Measurements from ENCODE around the gene DCUN1D2.
"Not testable (repeated sequence)": the region's sequence is repeated elsewhere in the genome, so short reads cannot be mapped to it uniquely, and the experiment has no call there.

Gene DCUN1D2

GRCh38 chr13:113465300-113465699 is 25.2 kb downstream of the DCUN1D2 start:
- DNase-seq (ENCODE audit: low spot score) = no peak

- DNase-seq (ENCODE audit: low spot score) = no peak
Observed at GRCh38 chr13:113464476-113464875, 26.0 kb downstream of the DCUN1D2 start.

GRCh38 chr13:113461022-113461751 is 29.3 kb downstream of the DCUN1D2 start:
- no peak for DNase-seq (ENCODE audit: low spot score)

- no peak for DNase-seq (ENCODE audit: low spot score)
Observed at GRCh38 chr13:113460599-113460998, 29.9 kb downstream of the DCUN1D2 start.

GRCh38 chr13:113460064-113460555 is 30.4 kb downstream of the DCUN1D2 start:
- DNase-seq (ENCODE audit: low spot score) = no peak

- DNase-seq (ENCODE audit: low spot score) = no peak
Observed at GRCh38 chr13:113458253-113459065, 32.1 kb downstream of the DCUN1D2 start.

GRCh38 chr13:113457510-113457909 is 33.0 kb downstream of the DCUN1D2 start:
- no peak for DNase-seq (ENCODE audit: low spot score)

GRCh38 chr13:113456116-113456702 is 34.3 kb downstream of the DCUN1D2 start:
- DNase-seq (ENCODE audit: low spot score) = no peak

GRCh38 chr13:113455384-113455783 is 35.1 kb downstream of the DCUN1D2 start:
- no peak for DNase-seq (ENCODE audit: low spot score)

GRCh38 chr13:113454936-113455335 is 35.6 kb downstream of the DCUN1D2 start:
- no peak for DNase-seq (ENCODE audit: low spot score)

GRCh38 chr13:113452942-113453901 is 37.3 kb downstream of the DCUN1D2 start, which contains the start of gene ADPRHL1:
Gene ADPRHL1, minus strand, starts transcription at chr13:113453488. Its CDS starts 51 bp downstream, at chr13:113453437.
- DNase-seq (ENCODE audit: low spot score) = no peak

- DNase-seq (ENCODE audit: low spot score) = no peak
Observed at GRCh38 chr13:113452466-113452865, 38.0 kb downstream of the DCUN1D2 start.

GRCh38 chr13:113451951-113452421 is 38.5 kb downstream of the DCUN1D2 start:
- DNase-seq (ENCODE audit: low spot score) = no peak

GRCh38 chr13:113450861-113451620 is 39.5 kb downstream of the DCUN1D2 start:
- DNase-seq (ENCODE audit: low spot score) = not testable (repeated sequence)

- DNase-seq (ENCODE audit: low spot score) = not testable (repeated sequence)
Observed at GRCh38 chr13:113450348-113450744, 40.2 kb downstream of the DCUN1D2 start.

GRCh38 chr13:113449693-113450347 is 40.7 kb downstream of the DCUN1D2 start:
- no peak for DNase-seq (ENCODE audit: low spot score)

GRCh38 chr13:113448885-113449692 is 41.4 kb downstream of the DCUN1D2 start:
- DNase-seq (ENCODE audit: low spot score) = no peak

- no peak for DNase-seq (ENCODE audit: low spot score)
Observed at GRCh38 chr13:113448545-113448884, 42.0 kb downstream of the DCUN1D2 start.

GRCh38 chr13:113447596-113447995 is 42.9 kb downstream of the DCUN1D2 start:
- DNase-seq (ENCODE audit: low spot score) = no peak

Data from pons (tissue), 1 donor.